ENCODE measurements around the gene FAM43A.
A peak's percentile ranks its signal among the peaks of the same experiment; 100 is the strongest.

Gene FAM43A

DNA sequence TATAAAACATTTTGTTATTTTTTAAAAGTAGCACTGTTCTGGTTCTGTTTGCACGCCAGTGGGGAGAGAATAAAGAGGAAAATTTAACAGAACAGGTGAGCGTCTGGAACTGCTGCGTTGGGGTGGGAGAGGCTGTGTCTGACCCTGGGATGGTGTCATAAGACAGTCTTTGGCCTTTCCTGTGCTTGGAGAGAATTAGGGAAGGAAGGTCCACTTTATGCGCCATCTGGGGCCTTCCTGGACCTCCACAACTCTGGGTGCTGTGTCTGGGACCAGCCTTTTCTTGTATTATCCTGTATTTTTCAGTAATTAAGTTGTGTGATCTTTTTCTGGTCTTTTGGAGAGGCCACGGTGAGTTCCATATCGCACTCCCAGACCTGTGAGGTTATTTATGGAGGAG, 3.3 kb downstream of the FAM43A start:
- H3K36me3 ChIP-seq (ENCODE audit: insufficient read depth, low read length): peaks cover 5% of the 10 kb centered on the region
- H3K27ac ChIP-seq: peak overlapping the region; percentile 80
- DNase-seq (ENCODE audit: low read depth, low spot score): no peak
- H3K9me3 ChIP-seq (ENCODE audit: low read depth, low read length): no peaks in the 10 kb centered on the region
- H3K9ac ChIP-seq (ENCODE audit: insufficient read length): peak overlapping the region; percentile 4
- no peak for TF ChIP-seq POLR2AphosphoS5 (IDR thresholded peaks at IDR 0.05; ENCODE audit: borderline replicate concordance, low read depth, low read length)
- no peak for TF ChIP-seq EZH2 (IDR thresholded peaks at IDR 0.05)
- no peak for TF ChIP-seq FOXP2 (optimal IDR thresholded peaks at IDR 0.05; ENCODE audit: control extremely low read depth, extremely low read length, insufficient read depth)
- peak overlapping the region; percentile 85 for H3K4me3 ChIP-seq

DNA sequence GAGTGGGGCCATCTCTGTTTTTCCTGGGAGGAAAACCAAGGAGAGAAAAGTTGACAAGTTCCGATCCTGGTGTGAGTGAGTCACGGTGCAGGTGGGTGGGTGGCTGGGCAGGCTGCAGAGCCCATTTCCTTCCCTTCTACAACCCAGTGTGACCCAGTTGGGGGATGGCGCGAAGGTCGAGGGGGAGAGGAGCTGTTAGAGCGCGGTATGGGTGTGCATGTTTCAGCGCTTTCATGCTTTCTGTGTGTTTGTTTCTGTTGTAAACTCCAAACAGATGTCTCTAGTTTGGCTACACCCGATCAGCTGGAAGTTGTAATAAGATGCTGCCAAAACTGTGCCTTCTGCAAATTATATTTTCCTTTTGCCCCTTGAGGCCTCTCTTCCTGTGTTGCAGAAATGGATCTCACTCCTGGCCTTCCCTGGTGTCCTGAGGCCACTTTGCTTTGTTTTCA, 3.8 kb downstream of the FAM43A start:
- Histone ChIP-seq H3K9me3 (ENCODE audit: low read depth, low read length) (no peaks in the 10 kb centered on the region), H3K36me3 (ENCODE audit: insufficient read depth, low read length) (peaks cover 5% of the 10 kb centered on the region), H3K9ac (ENCODE audit: insufficient read length) (peak overlapping the region; percentile 4), H3K27ac (peak overlapping the region; percentile 80), H3K4me3 (peak overlapping the region; percentile 85)
- TF ChIP-seq EZH2 (IDR thresholded peaks at IDR 0.05) (no peak), FOXP2 (optimal IDR thresholded peaks at IDR 0.05; ENCODE audit: control extremely low read depth, extremely low read length, insufficient read depth) (no peak), POLR2AphosphoS5 (IDR thresholded peaks at IDR 0.05; ENCODE audit: borderline replicate concordance, low read depth, low read length) (no peak)
- DNase-seq (ENCODE audit: low read depth, low spot score): peak; percentile 73

DNA sequence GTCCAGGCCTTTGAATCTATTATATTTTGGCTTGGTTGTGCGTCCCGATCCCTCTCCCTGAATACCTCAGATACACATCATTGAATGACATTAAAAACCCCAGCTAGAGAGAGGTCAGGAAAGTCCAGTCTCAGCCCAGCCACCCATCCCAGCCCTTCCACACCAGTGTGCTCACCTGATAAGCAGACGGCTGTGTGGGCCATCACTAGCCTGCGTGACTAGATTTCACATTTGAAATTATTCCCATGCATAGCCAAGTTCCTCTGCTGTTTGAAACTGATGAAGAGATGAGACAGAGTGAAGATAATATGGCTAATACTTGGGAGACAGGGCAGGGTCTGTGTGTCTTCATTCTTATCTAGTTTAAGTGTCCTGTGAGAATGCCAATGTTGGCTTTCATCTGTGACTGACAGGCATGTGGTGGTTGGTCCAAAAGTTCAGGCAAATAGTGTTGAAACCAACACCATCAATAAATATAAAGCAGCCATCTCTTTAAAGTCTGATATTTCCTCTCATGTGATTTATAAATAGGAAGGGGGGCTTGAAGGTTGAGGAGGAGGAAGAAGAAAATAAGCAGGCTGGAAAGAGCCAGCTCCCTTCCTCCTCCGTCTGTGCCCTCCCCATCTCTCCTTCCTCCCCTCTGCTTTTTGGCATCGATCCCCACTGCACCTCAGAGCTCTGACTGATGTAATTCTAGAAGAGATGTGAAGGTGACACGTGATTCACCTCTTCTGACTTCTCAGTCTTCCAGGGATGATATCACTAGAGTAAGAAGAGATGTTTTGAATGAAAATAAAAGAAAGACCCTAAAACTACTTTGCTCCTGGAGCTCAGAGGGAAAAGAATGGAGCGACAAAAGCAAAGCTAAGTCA, 5.1 kb downstream of the FAM43A start:
- Histone ChIP-seq H3K9me3 (ENCODE audit: low read depth, low read length) (no peaks in the 10 kb centered on the region), H3K9ac (ENCODE audit: insufficient read length) (no peak overlapping the region), H3K36me3 (ENCODE audit: insufficient read depth, low read length) (peaks cover 5% of the 10 kb centered on the region), H3K27ac (no peak overlapping the region), H3K4me3 (no peak overlapping the region)
- TF ChIP-seq FOXP2 (optimal IDR thresholded peaks at IDR 0.05; ENCODE audit: control extremely low read depth, extremely low read length, insufficient read depth) (no peak), EZH2 (IDR thresholded peaks at IDR 0.05) (no peak), POLR2AphosphoS5 (IDR thresholded peaks at IDR 0.05; ENCODE audit: borderline replicate concordance, low read depth, low read length) (no peak)
- no peak for DNase-seq (ENCODE audit: low read depth, low spot score)

DNA sequence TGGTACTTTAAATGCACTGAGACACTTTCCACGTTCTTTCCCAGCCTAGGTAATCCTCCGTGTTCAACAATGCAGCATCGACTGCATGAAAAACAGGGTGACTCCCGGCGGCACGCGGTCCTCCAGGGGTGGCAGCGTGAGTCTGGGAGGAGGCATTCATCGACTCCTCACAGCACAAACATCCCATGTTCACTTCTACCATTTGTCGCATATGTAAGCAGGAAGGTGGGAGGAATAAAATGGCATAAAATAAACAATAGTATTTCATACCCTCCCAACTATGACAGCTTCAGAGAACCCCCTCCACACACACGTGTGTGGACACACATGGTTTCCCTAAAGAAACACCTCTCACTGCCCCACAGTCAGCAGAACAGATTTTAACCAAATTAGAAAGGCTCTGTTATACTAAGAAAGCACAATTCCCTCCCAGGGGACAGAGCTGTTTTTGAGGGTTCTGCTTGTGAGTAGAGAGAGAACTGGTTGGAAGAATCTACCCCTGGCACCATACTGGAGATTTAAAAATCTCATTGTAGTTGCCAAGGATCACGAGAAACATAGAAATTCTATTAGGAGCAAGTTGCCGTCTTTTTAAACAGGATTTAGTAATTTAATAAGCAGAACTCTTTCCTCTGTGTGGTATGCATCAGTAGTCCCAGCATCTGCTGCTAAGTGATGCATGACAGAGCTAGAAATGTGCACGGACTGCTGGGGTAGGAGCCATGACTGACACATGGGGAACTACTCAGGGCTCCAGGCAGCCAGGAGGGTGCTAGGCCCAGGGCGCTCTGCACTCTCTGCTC, 6.0 kb downstream of the FAM43A start:
- DNase-seq (ENCODE audit: low read depth, low spot score): no peak
- no peak for TF ChIP-seq POLR2AphosphoS5 (IDR thresholded peaks at IDR 0.05; ENCODE audit: borderline replicate concordance, low read depth, low read length)
- TF ChIP-seq EZH2 (IDR thresholded peaks at IDR 0.05): no peak
- no peak for TF ChIP-seq FOXP2 (optimal IDR thresholded peaks at IDR 0.05; ENCODE audit: control extremely low read depth, extremely low read length, insufficient read depth)
- H3K9me3 ChIP-seq (ENCODE audit: low read depth, low read length): no peaks in the 10 kb centered on the region
- H3K27ac ChIP-seq: peak overlapping the region; percentile 29; the same call in 1 of the 2 replicates
- H3K36me3 ChIP-seq (ENCODE audit: insufficient read depth, low read length): peaks cover 5% of the 10 kb centered on the region
- no peak overlapping the region for H3K9ac ChIP-seq (ENCODE audit: insufficient read length)
- no peak overlapping the region for H3K4me3 ChIP-seq

DNA sequence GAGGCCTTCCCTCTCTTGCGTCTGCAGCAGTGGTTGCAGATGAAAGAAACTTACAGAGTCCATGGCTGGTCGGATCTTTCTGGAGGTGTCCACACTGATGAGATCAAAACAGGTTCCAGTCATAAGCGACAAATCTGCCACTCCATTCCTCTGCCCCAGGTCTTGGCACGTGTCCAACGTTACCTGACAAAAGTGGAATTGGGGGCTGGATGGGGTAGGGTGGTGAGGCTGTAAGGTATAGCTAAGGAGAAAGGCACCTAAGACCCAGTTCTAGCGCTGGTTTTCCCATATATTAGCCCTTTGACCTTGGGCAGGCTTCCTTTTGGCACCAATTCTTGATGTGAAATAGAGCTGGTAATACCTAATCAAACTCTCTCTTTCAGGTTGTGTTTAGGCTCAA, 11.0 kb downstream of the FAM43A start:
- DNase-seq (ENCODE audit: low read depth, low spot score): no peak
- no peak for TF ChIP-seq EZH2 (IDR thresholded peaks at IDR 0.05)
- no peak for TF ChIP-seq FOXP2 (optimal IDR thresholded peaks at IDR 0.05; ENCODE audit: control extremely low read depth, extremely low read length, insufficient read depth)
- no peak for TF ChIP-seq POLR2AphosphoS5 (IDR thresholded peaks at IDR 0.05; ENCODE audit: borderline replicate concordance, low read depth, low read length)
- H3K9me3 ChIP-seq (ENCODE audit: low read depth, low read length): no peaks in the 10 kb centered on the region; the same call in 1 of the 2 replicates

DNA sequence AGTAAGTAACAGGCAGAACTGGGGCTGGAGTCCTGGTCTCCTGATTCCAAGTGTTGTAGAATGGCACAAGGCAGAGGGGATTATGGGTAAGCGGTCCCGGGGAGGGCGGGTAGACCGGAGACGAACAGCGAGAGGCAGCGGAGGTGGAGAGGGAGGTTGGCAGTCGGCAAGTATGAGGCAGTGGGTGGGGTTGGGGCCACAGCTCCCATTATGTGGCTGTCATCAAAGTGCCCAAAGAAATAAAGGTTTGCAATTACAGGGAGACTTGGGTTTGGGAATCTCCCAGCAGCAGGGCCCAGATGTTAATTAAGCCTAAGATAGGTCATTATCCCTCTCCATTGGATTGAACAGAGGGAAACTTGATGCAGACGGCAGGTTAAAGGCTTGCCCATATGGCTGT, 16.9 kb downstream of the FAM43A start:
- no peak for DNase-seq (ENCODE audit: low read depth, low spot score)
- no peaks in the 10 kb centered on the region; the same call in 1 of the 2 replicates for H3K9me3 ChIP-seq (ENCODE audit: low read depth, low read length)

More for the DNA sequence above, 11.0 kb downstream of the FAM43A start:
- Histone ChIP-seq H3K9ac (ENCODE audit: insufficient read length) (no peak overlapping the region), H3K4me3 (no peak overlapping the region), H3K27ac (no peak overlapping the region), H3K36me3 (ENCODE audit: insufficient read depth, low read length) (no peaks in the 10 kb centered on the region)

DNA sequence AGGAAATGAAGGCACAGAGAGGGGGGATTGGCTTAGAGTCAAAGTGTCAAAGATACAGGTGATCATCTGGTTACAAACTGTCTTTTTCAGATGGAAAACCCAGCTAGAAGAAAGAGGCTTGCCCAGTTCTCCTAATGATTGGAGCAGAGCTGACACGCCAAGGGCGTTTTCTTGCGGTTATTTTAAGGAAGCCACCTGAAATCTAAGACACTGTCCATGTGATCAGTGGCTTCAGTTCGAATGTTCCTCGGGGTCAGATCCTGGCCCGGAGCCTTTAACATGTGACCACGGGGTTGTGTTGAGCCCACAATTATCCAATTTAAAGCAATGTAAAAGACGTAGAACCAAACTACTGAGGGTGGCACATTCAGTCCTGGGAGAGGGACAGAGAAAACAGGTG, 19.5 kb downstream of the FAM43A start:
- TF ChIP-seq FOXP2 (optimal IDR thresholded peaks at IDR 0.05; ENCODE audit: control extremely low read depth, extremely low read length, insufficient read depth) (no peak), EZH2 (IDR thresholded peaks at IDR 0.05) (no peak), POLR2AphosphoS5 (IDR thresholded peaks at IDR 0.05; ENCODE audit: borderline replicate concordance, low read depth, low read length) (no peak)
- Histone ChIP-seq H3K9ac (ENCODE audit: insufficient read length) (no peak overlapping the region), H3K4me3 (no peak overlapping the region), H3K36me3 (ENCODE audit: insufficient read depth, low read length) (no peaks in the 10 kb centered on the region), H3K27ac (no peak overlapping the region), H3K9me3 (ENCODE audit: low read depth, low read length) (no peaks in the 10 kb centered on the region)
- DNase-seq (ENCODE audit: low read depth, low spot score): no peak

More for the DNA sequence above, 16.9 kb downstream of the FAM43A start:
- H3K9ac ChIP-seq (ENCODE audit: insufficient read length): no peak overlapping the region
- no peak overlapping the region for H3K27ac ChIP-seq
- H3K36me3 ChIP-seq (ENCODE audit: insufficient read depth, low read length): no peaks in the 10 kb centered on the region
- no peak overlapping the region for H3K4me3 ChIP-seq
- no peak for TF ChIP-seq EZH2 (IDR thresholded peaks at IDR 0.05)

DNA sequence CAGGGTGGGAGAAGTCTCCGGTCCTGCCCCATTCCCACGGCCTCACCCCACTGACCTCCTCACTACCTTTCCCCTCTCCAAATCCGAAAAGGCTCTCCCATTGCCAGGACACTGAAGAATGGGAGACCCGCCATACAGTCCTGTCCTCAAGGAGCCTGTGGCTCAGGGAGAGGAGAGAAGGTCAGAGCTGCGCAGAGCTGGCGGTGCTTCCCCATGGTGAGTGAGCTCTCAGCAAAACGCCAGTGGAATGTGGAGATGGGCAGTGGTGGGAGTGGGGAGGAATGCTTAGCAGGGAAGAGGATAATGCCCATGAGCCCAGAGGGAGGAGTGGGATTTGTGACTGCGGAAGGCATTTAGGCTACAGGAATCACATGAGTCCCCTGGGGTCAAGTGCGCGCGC, 20.1 kb downstream of the FAM43A start:
- Histone ChIP-seq H3K9ac (ENCODE audit: insufficient read length) (no peak overlapping the region), H3K27ac (no peak overlapping the region), H3K4me3 (no peak overlapping the region), H3K36me3 (ENCODE audit: insufficient read depth, low read length) (no peaks in the 10 kb centered on the region), H3K9me3 (ENCODE audit: low read depth, low read length) (no peaks in the 10 kb centered on the region)
- no peak for DNase-seq (ENCODE audit: low read depth, low spot score)
- TF ChIP-seq POLR2AphosphoS5 (IDR thresholded peaks at IDR 0.05; ENCODE audit: borderline replicate concordance, low read depth, low read length): no peak
- no peak for TF ChIP-seq EZH2 (IDR thresholded peaks at IDR 0.05)
- TF ChIP-seq FOXP2 (optimal IDR thresholded peaks at IDR 0.05; ENCODE audit: control extremely low read depth, extremely low read length, insufficient read depth): no peak

All from SK-N-MC (cell line).